Psoas muscle (tissue), 8 donors: ENCODE results near the gene POLR3B. TPM values are rescaled to one million over a fixed set of nuclear protein-coding genes. Genes with fewer than 3 reads are reported as not detected.

ENCODE experiments used
- ATAC-seq, 4 donors: fragments of 200-7000 bp; cut with Tn5 transposase; one replicate each; pipeline ENCODE4 v1.9.1; 2020; ENCODE audit warnings: moderate library complexity in 3 of 4, mild to moderate bottlenecking in 2 of 4
- DNase-seq, 2 donors: peaks; one replicate each; pipeline ENCODE4 v3.0.0-alpha.2; 2020
- H3K27ac ChIP-seq: fragments of 200-600 bp; one replicate; pipeline ENCODE4 v1.8.0; 2022
- H3K27me3 ChIP-seq, 3 donors: fragments of 200-600 bp in 1 of 3; one replicate each; pipeline versions ENCODE4 v1.6.1 to v1.8.0; 2013 to 2022; ENCODE audit warnings: low read length in 2 of 3, mild to moderate bottlenecking in 2 of 3, moderate library complexity in 1 of 3; ENCODE audit not compliant: insufficient read depth in 3 of 3
- H3K36me3 ChIP-seq, 2 donors: fragments of 200-600 bp in 1 of 2; one replicate each; pipeline versions ENCODE4 v1.6.1 to v1.8.0; 2013 to 2022; ENCODE audit warnings: low read depth in 1 of 2, mild to moderate bottlenecking in 1 of 2, moderate library complexity in 1 of 2; ENCODE audit not compliant: insufficient read depth in 1 of 2
- H3K4me1 ChIP-seq: fragments of 200-600 bp; one replicate; pipeline ENCODE4 v1.8.0; 2022
- H3K4me3 ChIP-seq: fragments of 200-600 bp; one replicate; pipeline ENCODE4 v1.8.0; 2022; ENCODE audit warnings: mild to moderate bottlenecking
- H3K9me3 ChIP-seq: fragments of 200-600 bp; one replicate; pipeline ENCODE4 v1.8.0; 2022
- CTCF ChIP-seq: fragments of 200-600 bp; IDR thresholded peaks from one replicate; pipeline ENCODE4 v1.8.0; 2022; ENCODE audit warnings: antibody characterized with exemption
- WGBS, 3 donors: extraction: QIAGEN DNeasy Blood & Tissue Kit; methylation state at CpG; one replicate each; pipeline versions ENCODE4 v1.1.6 to v1.1.7; 2013; 5-methylcytosine and 5-hydroxymethylcytosine counted together
- intact Hi-C, 2 donors: fragments of 100-400 bp; cut with DNase I; formaldehyde crosslinking; loops; one replicate each; pipeline versions ENCODE4 v1.11.0 to v1.14.2; 2022
- long read RNA-seq, 2 donors: library from polyadenylated mRNA; unstranded; transcript quantifications; one replicate each; pipeline ENCODE4 v2.0.0, GENCODE V29; 2021
- polyA plus RNA-seq, 3 donors: library from polyadenylated mRNA; stranded (reverse); fragments of 200-250 nt; gene quantifications; one replicate each; pipeline ENCODE4 v1.2.3, GENCODE V29; 2013
- total RNA-seq, 4 donors: library from RNA; stranded (reverse); fragmentation: NEBNext Ultra II Directional in 2 of 4; extraction: Animal tissue kit (Norgen Biotek cat#: 25700) in 2 of 4; gene quantifications; one replicate each; pipeline versions ENCODE4 v1.2.1 to v1.2.4, GENCODE V29; 2021 to 2023
- donor health status: healthy with polysubstance abuse.
- donor health status: DM: no; HTN: no; CAD: no; lungs with moderate emphysema.
- donor health status: Bipolar disorder and iron deficiency.
- donor health status: healthy.
- donor health status: DM: yes; HTN: yes; CAD: no.
- donor health status: DM: no; HTN: no; CAD: no.
- donor health status: DM: no; HTN: no; CAD: no.
- donor health status: DM: yes; HTN: yes; CAD: no.

Gene POLR3B
- total RNA-seq (10 to 100 TPM in 1 of 4 donors, 1 to 10 TPM in 3; 4.3 to 14.0 (median 8.4) TPM), polyA plus RNA-seq (1 to 10 TPM; 3.6 to 6.7 (median 5.3) TPM)
- long read RNA-seq, donor 1, full-length matches to known transcripts = 8 of 11 reads
- long read RNA-seq, donor 1, partial matches to known transcripts = 0 of 11 reads
- long read RNA-seq, donor 1, other reads (novel, unspliced or antisense) = 3 of 11 reads
- long read RNA-seq, donor 2, full-length matches to known transcripts = 7 of 8 reads
- long read RNA-seq, donor 2, partial matches to known transcripts = 0 of 8 reads
- long read RNA-seq, donor 2, other reads (novel, unspliced or antisense) = 1 of 8 reads

- intact Hi-C loops = loop anchor here in 1 of 2 donors (5.0 kb wide), 1 partner anchor 50 kb away; no protein-coding TSS in a partner anchor
- peak; percentile 96 to 98 for DNase-seq
- Histone ChIP-seq H3K4me3 (peak within 1 kb of the TSS; percentile 72), H3K27ac (peak within 1 kb of the TSS; percentile 96), H3K36me3 (no peaks in the 10 kb centered on the region), H3K27me3 (no peaks in the 10 kb centered on the region), H3K4me1 (peaks cover 14% of the 10 kb centered on the region), H3K9me3 (no peaks in the 10 kb centered on the region)
- WGBS, 3 donors = 0 to 1% (median 0%) methylated on average over 60 to 63 of the region's 63 CpGs
- TF ChIP-seq CTCF = peak; percentile 87
- peak; percentile 92 to 94 (median 93) for ATAC-seq
Observed at GRCh38 chr12:106357549-106358395, at the start of gene POLR3B. POLR3B (plus strand) TSS chr12:106357748; CDS start chr12:106357880, 132 bp downstream.

- 36 to 52% (median 39%) methylated on average over 1 of the region's 1 CpG for WGBS, 3 donors
- peak overlapping the region; percentile 2 for H3K4me3 ChIP-seq
- no peaks in the 10 kb centered on the region for H3K9me3 ChIP-seq
- TF ChIP-seq CTCF = no peak
- DNase-seq (no peak), ATAC-seq (no peak)
- intact Hi-C loops = loop anchor here (5.0 kb wide), 2 partner anchors 34 to 49 kb away; partner anchors contain the start of gene POLR3B (in 1 of the 2)
- peaks cover 89% of the 10 kb centered on the region for H3K4me1 ChIP-seq
- no peaks in the 10 kb centered on the region for H3K27me3 ChIP-seq
- peak overlapping the region; percentile 97 for H3K27ac ChIP-seq
- peaks cover 0 to 25% of the 10 kb centered on the region in 2 donors for H3K36me3 ChIP-seq
Observed at GRCh38 chr12:106308121-106308520, 49.4 kb upstream of the POLR3B start.

- Histone ChIP-seq H3K9me3 (no peaks in the 10 kb centered on the region), H3K27me3 (no peaks in the 10 kb centered on the region), H3K36me3 (peaks cover 0 to 30% of the 10 kb centered on the region in 2 donors), H3K27ac (peak overlapping the region; percentile 97), H3K4me1 (peaks cover 87% of the 10 kb centered on the region), H3K4me3 (no peak overlapping the region)
- TF ChIP-seq CTCF = no peak
- ATAC-seq (peak; percentile 65 to 82 (median 70)), DNase-seq (no peak)
- intact Hi-C loops = loop anchor here (5.0 kb wide), 2 partner anchors 34 to 49 kb away; partner anchors contain the start of gene POLR3B (in 1 of the 2)
- WGBS, 3 donors = 39 to 55% (median 40%) methylated on average over 3 of the region's 3 CpGs
Observed at GRCh38 chr12:106308611-106309010, 48.9 kb upstream of the POLR3B start.

GRCh38 chr12:106309671-106310505 lies 47.7 kb upstream of the POLR3B start:
- Histone ChIP-seq H3K9me3 (no peaks in the 10 kb centered on the region), H3K4me3 (no peak overlapping the region), H3K4me1 (peaks cover 74% of the 10 kb centered on the region), H3K27me3 (no peaks in the 10 kb centered on the region), H3K36me3 (peaks cover 0 to 40% of the 10 kb centered on the region in 2 donors), H3K27ac (peak overlapping the region; percentile 97)
- DNase-seq = peak; percentile 30 to 54
- ATAC-seq = peak; percentile 39 to 54 (median 42)
- 44 to 50% (median 47%) methylated on average over 7 of the region's 7 CpGs for WGBS, 3 donors
- TF ChIP-seq CTCF = no peak
- intact Hi-C loops = loop anchor here (5.0 kb wide), 2 partner anchors 32 to 47 kb away; partner anchors contain the start of gene POLR3B (in 1 of the 2)
